GM18517 (cell line): ENCODE data around the gene TRPV6.

Source experiments
- ATAC-seq: cut with Tn5 transposase; IDR thresholded peaks from one replicate; pipeline ENCODE4 v1.9.1; 2021; ENCODE audit warnings: mild to moderate bottlenecking, moderate library complexity; ENCODE audit not compliant: unreplicated experiment

The TRPV6 gene

DNA sequence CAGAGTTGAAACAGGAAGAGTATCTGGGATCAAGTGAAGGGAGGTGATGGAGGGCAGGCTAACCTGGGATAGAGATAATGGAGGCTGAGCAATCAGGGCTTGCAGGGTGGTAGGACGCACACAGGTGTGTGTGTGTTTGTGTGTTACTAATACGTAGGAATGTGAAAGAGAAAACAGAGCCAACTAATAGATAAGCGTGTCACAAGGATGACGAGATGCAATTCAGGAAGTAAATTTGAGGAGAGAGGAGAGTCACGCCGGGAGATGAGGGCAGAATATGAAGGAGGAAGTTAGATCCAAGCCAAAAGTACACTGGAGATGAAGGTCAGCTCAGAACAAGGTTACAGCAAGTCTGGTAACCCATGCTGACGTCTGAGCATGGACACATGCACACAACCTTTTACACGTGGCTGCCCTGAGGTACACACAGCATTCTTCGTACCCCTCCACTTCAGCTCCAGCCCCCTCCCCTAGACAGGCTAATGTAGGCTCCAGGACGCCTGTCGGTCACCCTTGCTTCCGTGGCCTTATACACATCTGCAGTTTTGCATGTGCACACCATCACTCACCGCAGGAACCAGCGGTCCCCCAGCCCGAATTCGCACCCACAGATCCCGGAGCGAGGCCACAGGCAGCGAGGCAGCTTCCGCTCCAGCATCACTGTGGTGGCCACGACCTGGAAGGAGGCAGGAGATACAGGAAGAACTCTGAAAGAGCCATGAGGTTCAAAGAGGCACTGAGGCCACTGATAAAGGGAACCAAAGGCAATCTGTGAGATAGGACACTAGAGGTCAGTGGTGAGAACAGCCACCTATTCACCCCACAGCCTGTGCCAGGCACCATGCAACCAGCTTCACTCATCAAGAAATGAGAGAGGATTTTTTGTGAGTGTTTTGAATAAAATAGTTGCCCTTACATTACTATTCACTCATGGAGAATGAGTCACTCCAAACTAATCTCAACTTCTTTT, 23.7 kb upstream of the TRPV6 start:
- ATAC-seq = no peak

DNA sequence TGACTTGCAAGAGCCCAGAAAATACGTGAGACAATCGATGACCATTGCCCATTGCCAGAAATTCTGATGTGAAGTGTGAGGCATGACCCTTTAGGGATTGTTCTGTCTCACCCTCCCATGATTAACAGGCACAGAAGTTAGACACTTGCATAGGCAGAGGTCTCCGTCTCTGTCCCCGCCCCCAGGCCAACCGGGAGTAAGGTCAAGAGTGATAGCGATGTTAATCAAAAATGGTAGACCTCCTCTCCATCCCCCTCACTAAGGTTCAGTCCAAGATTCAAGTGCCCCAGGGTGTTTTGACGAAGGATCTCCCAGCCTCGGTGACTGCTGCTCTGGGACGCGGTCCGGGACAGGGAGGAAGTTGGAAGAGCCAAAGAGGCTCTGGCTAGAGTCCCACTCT, 22.7 kb upstream of the TRPV6 start:
- ATAC-seq = no peak

DNA sequence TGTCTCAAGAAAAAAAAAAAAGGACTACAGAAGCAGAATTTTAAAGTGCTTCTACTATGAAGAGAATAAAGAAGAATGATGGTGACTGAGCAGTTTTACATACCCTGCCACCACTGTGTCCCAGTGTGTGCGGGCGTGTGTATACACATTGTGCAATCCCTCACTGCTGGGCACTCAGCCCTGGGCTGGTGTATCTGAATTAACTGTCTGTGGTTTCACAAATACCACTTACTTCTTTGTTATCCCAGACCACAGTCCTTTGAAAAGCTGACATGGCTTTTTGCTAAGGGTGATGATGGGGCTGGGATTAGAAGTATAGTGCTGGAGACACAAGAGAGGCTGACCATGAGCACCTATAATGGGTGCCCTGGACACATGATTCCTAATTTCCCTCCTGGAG, 21.1 kb upstream of the TRPV6 start:
- ATAC-seq = no peak

DNA sequence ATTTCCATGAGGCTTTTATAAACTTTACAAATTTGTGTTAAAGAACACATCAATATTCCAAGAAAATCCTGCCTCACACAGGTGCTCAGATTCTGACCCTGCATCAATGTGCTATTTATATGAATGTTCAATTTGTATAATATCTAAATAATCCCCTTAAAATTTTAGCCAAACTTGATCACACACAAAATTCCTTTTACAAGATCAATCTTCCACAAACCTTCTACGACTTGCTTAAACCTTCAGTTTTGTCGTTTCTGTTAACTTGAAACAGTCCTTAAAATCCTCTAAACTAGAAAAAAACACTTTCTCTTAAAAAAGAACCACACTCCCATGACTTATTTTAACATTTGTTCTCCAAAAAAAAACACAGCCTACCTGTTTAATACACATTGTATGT, 20.2 kb upstream of the TRPV6 start:
- ATAC-seq = no peak

DNA sequence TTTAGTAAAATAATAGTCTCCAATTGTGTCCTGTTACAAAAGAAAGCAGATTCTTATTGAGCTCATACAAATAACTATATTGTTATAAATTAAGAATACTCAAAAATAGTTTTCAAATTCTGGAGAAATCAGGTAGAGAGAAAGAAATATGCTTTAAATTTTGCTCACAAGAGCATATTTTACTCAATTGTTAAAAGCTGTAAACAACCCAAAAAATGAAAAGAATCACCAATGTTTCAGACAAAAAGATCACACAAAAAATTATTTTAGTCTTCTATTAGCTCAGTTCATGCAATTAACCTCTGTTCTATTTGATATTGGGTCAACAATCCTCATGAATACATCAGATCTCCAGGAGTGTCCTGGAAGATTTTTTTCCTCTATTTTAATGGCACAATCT, 18.6 kb upstream of the TRPV6 start:
- ATAC-seq = no peak

DNA sequence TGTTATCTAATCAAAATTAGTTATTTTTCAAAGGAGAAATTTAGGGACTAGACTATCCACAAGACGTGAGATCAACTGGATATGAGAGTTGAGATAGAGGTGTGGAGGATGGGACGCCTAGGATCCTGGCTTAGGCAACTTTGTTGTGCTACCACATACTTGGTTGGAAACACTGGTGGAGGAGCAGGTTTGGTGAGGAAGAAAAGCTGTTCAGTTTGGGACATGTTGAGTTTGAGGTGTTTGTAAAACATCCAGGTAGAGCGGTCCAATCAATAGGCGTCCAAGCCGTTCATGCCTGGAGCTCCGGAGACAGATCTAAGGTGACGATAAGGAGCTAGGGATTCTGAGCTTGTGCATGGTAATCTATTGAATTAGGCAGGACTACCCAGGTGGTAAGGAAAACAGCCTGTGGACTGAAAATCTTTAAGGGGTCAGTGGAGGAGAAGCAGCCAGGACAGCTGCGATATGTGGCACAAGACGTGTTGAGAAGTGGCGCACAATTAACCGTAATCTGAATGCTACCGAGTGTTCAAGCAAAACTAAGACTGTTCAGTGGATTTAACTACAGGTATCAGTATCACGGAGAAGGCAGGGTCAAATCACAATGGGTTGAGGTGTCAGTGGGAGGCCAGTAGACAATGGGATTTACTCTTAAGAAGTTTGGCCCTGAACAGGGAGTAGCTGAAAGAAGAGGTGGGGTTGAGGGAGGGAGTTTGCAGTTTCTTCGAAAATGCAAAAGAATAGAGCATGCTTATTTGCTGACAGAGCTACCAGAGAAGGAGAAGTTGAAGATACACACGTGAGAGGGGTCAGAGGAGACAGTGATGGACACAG, 16.1 kb upstream of the TRPV6 start:
- no peak for ATAC-seq

DNA sequence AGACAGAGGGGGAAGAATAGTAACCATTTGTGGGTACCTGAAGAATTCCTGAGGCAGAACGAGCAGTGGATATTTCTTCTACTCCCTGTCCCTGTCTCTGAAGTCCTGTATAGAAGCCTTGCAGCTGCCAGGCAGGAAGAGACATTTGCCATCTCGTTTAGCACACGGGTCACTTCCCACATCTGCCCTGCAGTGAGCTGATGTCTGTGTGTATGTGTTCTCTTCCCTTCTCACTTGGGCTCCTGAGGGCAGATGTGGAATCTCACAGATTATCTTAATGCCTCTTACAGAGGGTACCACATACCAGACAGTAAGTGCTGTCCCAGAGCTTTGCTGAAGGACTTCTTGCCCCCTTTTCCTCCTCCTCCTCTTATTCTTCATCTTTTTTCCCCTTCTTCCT, 14.1 kb upstream of the TRPV6 start:
- ATAC-seq = no peak

DNA sequence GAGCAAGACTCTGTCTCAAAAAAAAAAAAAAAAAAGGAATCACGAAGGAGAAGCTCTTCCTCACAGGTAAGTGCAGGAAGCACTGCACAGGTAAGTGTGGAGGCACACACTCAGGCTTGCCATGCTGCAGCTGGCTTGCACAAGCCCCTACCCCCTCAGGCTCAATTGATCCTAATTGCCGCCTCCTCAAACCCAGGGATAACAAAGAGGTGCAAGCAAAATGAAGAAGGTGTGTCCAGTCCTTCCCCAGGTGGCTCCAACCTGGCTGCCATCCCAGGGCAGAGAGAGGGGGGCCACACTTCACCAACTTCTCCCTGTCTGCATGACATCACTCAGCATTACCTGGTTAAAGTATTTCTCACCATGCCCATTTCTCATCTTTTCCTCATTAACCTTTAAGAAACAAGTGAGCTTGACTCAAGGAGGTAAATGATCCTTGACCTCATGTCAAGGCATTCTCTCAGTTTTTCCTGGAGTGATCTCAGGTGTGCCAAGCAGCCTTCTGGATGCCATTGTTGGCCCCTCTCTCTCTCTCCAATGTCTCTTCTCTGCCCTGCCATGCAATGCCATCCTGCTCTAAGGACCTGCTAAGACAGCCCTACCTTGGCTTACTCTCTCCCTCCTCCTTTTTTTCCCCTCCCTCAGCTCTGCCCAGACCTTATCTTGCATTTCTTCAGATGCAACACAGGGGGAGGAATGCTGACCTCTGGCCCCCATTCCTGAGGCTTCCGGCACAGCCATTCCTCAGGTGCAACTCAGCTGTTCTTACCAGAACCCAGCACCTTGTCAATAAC, 13.0 kb upstream of the TRPV6 start:
- ATAC-seq = no peak

DNA sequence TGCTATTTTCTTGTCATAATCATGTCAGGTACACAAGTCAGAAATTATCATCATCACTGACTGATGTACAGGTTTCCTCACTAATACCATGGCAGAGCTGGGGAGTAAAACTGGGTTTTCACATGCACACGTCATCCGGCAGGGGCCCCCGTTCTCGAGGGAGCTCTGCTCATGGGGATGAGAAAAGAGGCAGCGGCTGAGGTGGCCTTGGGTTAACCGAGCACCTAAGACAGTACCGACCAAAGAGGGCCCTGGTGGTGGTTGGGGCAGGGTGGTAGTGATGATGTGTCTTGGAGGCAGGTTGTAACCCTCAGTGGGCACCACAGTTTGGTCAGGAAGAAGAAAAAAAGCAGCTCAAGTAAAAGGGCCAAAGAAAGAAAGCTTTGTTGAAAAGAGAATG, 12.1 kb upstream of the TRPV6 start:
- no peak for ATAC-seq

DNA sequence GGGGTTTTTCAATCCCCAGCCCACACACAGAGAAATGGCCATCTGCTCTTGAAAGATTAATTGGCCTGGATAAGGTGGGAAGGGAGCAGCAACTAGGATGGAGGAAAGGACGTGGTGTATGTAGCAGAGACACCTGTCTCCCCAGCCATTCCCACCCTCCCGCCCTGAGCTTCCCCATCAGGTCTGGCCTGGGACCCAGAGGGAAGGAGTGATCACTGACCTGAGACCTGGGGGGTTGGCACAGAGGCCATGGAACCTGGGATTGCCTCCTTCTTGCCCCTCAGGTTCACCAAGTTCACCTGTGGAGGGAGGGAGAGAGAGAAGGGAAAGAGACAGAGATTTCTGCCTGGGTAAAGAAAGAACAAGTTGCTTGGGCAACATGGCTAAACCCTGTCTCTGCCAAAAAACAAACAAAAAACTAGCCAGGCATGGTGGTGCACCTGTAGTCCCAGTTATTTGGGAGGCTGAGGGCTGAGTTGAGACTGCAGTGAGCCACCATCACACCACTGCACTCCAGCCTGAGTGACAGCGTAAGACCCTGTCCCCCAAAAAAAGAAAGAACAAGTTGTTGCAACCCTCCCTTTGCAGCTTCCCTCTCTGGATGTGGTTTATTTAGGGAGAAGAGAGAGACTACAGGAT, 11.3 kb upstream of the TRPV6 start:
- ATAC-seq = no peak

DNA sequence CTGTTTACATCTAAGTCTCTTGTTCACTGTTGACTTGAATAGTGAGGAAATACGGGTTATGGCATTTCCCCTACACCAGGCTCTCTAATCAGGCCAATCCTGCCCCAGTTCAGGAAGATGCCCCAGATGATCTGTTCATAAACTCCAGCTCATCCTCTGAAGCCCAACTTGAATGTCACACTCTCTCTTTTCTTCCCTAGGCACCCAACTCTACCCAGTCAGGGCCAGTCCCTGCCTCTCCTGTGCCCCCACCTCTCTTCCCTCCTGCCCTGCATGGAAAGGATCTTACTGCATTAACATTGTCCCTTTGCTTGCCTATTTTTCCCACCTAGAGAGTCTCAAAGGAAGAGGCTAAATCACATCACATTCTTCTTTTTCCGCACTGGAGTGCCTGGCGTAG, 10.6 kb upstream of the TRPV6 start:
- no peak for ATAC-seq

DNA sequence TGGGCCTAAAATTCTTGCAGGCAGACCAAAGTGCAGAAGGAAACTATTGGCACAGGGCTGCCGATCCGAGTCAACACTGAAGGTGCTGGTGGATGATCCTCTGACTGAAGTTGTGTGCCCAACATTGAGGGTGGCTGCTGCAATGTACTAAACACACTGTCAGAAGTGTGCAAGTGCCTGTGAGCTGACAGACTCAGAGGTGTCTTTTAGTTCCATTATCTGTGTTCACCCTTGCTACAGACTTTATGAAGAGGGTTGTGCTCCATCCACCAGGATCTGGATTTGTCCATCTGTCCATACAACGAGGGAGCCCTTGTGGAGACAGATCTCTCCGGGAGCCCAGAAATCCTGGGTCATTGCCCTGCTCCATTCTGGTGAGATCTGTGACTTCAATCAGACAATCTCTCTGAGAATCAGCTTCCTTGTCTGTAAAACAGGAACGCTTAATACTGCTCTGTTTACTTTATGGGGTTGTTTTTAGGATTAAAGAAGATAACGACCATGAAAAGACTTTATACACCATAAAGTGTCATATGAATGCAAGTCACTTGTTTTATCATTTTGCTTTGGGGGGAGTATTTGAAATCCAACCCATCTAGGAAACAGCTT, 9.5 kb upstream of the TRPV6 start:
- no peak for ATAC-seq

DNA sequence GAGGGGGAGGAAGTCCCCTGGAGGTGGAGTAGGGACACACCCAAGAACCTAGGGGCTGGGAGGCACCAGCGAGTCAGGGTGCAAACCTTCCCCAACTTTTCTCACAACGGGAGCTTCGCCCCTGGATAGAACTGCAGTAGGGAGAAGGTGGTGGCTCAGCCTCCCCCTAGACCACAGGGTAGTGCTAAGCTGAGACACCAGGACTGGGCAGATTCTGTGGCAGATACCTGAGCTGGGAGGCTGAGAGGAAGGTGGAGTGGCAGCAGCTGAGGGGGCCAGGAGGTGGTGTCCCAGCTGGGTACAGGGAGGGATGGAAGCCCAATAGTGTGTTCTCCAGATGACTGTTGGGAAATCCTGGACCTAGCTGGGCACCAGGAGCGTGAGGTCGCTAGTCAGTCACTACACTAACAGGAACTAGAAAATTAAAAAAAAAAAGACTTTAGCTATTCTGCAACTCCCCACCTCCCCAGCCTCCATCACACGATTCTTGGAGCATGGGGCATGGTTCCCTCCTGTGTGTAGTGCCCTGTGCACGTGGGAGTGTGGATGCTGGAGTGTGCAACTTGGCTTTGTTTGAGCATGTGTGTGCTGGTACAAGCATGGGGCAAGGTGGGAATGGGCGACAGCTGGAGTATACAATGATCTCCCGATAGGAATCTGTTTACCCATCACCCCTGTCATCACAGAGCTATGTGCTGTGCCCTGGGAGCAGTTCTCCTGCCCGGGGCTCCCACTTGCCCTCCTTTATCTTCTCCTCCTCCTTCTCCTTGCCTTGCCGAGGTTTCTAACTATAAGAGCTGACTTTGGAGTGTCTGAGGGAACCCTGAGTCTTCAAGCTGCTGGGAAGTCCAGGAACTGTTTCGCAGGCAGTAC, 8.8 kb upstream of the TRPV6 start:
- ATAC-seq = no peak

DNA sequence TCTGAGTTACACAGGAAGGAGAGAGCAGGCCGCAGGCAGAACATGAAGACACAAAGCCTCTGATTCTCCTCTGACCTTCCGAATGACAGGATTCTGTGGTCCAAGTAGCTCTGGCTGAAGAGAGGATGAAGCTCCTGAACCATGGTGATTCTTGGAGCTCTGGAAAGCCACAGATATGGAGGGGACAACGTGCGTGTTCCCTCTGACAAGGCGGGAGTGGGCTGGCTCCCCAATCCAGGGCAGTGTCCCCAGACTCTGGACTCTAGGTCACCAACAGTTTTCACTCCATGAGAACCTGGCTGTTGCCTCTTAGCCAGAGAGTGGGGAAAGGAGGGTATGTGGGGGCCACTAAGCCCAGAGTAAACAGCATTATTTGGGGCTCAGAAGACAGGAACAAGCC, 7.4 kb upstream of the TRPV6 start:
- no peak for ATAC-seq

DNA sequence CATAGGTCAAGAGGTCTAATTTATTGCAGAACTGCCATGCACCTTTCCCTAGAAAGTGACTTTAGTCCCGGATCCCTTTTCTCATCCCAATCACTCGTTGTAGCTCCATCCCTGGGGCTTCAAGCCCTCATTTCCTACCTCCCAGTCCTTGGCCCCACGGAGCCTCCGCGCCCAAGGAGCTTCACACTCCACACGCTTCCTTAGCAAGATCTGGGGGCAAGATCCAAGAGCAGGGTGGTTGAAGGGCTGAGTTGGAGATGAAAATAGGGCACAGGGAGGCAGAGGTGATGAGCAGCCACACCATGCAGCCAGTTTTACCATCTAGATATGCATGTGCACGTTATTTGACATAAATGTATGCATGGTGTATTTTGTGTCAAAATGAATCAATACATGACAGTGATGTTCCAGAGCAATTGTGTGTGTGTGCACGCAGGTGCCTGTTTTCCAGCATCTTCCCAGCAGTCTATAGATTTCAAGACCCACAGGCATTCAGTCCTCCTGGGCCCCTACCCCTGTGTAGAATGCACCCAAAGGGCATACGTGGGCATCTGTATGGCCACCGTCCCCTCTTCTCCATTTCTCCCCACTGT, 6.0 kb upstream of the TRPV6 start:
- ATAC-seq = no peak

DNA sequence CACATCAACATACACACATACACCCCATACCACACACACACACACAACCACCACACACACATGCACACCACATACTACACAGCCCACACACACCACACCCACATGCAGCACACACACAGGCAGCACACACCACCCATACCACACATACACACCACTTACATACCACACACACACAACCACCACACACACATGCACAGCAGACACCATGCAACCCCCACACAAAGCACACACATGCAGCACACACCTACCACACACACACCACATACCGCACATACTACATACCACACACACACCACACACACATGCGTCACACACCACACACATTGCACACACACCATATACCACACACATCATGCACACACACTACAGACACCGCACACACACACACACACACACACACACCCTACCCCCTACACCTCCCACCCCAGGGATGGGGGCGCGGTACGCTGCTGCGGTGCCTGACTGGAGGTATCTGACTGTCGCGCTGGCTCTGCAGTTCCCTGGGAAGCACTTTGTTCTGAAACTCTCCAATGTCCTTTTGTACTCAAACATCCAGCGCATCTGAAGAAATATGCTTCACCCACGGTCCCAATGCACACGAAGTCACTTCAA, 5.4 kb upstream of the TRPV6 start:
- ATAC-seq = no peak

DNA sequence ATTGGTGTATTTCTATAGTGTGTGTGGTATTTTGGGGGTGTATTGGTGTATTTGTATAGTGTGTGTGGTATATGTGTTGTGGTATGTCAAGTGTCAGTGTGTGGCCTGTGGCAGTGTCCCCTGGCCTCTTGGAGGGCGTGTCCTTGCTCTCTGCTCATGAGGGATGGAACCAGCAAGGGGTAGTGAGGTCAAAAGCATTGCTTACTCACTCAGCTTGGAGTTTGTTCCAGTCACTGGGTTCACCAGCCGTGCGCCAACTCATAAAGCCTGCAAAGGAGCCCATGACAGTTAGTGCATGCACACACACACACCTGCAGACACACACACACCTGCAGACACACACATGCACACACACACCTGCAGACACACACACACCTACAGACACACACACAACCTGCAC, 4.3 kb upstream of the TRPV6 start:
- no peak for ATAC-seq

DNA sequence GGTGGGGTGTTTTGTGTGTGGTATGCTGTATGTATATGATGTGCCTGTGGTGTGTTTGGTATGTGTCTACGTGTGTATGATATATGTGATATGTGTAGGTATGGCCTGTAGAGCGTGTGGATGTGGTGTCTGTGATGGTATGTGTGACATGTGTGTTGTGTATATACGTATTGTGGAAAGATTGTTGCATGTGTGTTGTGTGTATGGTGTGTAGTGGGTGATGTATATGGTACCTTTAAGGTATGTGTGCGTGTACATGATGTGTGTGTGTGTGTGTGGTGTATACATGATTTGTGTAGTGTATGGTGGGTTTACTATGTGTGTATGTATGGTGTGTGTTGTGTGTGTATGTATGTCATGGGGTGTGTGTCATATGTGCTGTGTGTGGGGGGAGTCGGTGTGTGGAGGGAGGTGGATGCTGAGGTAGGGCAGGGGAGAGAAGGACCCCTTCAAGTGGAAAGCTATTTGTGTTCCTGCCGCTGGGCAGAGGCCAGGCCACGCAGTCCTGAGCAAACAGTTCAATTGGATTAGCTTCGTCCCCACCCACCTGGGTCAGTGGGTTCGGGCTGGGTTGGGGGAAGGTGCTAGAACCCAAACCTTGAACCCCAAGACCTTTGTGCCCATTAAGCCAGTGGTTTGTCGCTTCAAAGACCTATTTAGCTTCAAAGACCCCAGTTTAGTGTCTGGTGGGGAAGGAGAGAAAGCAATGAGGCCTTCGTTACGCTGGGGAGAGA, 1.9 kb upstream of the TRPV6 start:
- ATAC-seq = no peak
